Stomach (tissue), 9 donors: Measurements from ENCODE around the gene ATXN2. TPM values are rescaled to one million over a fixed set of nuclear protein-coding genes. Genes with fewer than 3 reads are reported as not detected.

Source experiments
- DNase-seq, 2 donors: peaks; one replicate each; pipeline versions ENCODE4 v3.0.0 to v3.0.0-alpha.2; 2013 to 2019
- H3K27ac ChIP-seq, 5 donors: fragments of 200-600 bp in 4 of 5; sonication (generic) in 4 of 5; one replicate each; pipeline ENCODE4 v1.5.1; 2013 to 2019; ENCODE audit warnings: mild to moderate bottlenecking in 1 of 5, moderate library complexity in 1 of 5
- H3K27me3 ChIP-seq, 3 donors: fragments of 200-600 bp; sonication (generic); one replicate each; pipeline ENCODE4 v1.5.1; 2017 to 2019; ENCODE audit warnings: mixed run types in 1 of 3
- H3K36me3 ChIP-seq, 4 donors: fragments of 200-600 bp; sonication (generic); 1 replicate in 3 of 4; 2 replicates in 1 of 4; pipeline ENCODE4 v1.5.1; 2016 to 2019
- H3K4me1 ChIP-seq, 4 donors: fragments of 200-600 bp; sonication (generic); one replicate each; pipeline ENCODE4 v1.5.1; 2016 to 2019
- H3K4me3 ChIP-seq, 4 donors: fragments of 200-600 bp; sonication (generic) in 3 of 4; one replicate each; pipeline ENCODE4 v1.5.1; 2016 to 2019; ENCODE audit warnings: mild to moderate bottlenecking in 1 of 4
- H3K9me3 ChIP-seq, 4 donors: fragments of 200-600 bp; sonication (generic); one replicate each; pipeline ENCODE4 v1.5.1; 2016 to 2019
- EP300 ChIP-seq: sonication (generic); formaldehyde crosslinking; IDR thresholded peaks from one replicate; pipeline ENCODE4 v1.6.1; 2017; ENCODE audit warnings: antibody characterized with exemption
- POLR2A ChIP-seq, 4 donors: fragments of 450-650 bp; IDR thresholded peaks; one replicate each; pipeline ENCODE4 v1.6.1; 2016; ENCODE audit warnings: antibody characterized with exemption in 4 of 4, control low read depth in 2 of 4, mild to moderate bottlenecking in 1 of 4, moderate library complexity in 1 of 4
- POLR2AphosphoS5 ChIP-seq, 3 donors: sonication (generic); formaldehyde crosslinking; IDR thresholded peaks; one replicate each; pipeline ENCODE4 v1.6.1; 2016; ENCODE audit warnings: antibody characterized with exemption in 3 of 3
- WGBS, 5 donors: extraction: QIAGEN DNeasy Blood & Tissue Kit in 3 of 5; methylation state at CpG; one replicate each; pipeline versions ENCODE4 v1.1.5 to v1.1.7; 2013 to 2018; 5-methylcytosine and 5-hydroxymethylcytosine counted together
- intact Hi-C: fragments of 100-400 bp; cut with DNase I; formaldehyde crosslinking; loops from one replicate; pipeline ENCODE4 v1.15.1; 2023; ENCODE audit warnings: low total_unique reads
- polyA plus RNA-seq, 3 donors: library from polyadenylated mRNA; stranded (reverse); fragments of 200-250 nt; gene quantifications; one replicate each; pipeline ENCODE4 v1.2.3, GENCODE V29; 2013
- total RNA-seq, 5 donors: library from RNA; depleted of rRNA; stranded (reverse); fragments of >200 nt; gene quantifications; one replicate each; pipeline versions ENCODE4 v1.1.0 to v1.2.3, GENCODE V29; 2014 to 2016
- TF ChIP-seq, protein P1 (sequence below), 7 experiments: fragments of 450-650 bp in 4 of 7; fragments of 200-600 bp in 3 of 7; sonication (generic) in 3 of 7; IDR thresholded peaks; one replicate each; pipeline ENCODE4 v1.5.1; 2016 to 2019; ENCODE audit warnings: antibody characterized with exemption in 7 of 7, control low read depth in 2 of 7, mild to moderate bottlenecking in 1 of 7
- donor health status: healthy with polysubstance abuse.
- donor health status: Bipolar disorder and iron deficiency.
- donor health status: healthy.

The ATXN2 gene
- total and polyA plus RNA-seq, 8 donors, result 11.1 to 131 (median 61.2) TPM

DNA sequence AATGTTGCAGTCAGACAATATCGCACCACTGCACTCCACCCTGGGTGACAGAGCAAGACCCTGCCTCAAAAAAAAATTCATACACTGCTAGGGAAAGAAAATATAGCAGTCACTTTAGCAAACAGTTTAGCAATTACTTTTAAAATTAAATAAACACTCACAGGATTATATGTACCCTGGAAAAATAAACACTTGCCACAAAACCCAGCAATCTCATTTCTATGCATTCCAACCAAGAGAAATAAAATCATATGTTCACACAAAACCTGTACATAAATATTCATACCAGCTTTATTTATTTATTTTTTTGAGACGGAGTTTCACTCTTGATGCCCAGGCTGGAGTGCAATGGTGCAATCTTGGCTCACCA lies 20.2 kb downstream of the ATXN2 start:
- H3K36me3 ChIP-seq, result peaks cover 0 to 4% (median 0%) of the 10 kb centered on the region in 4 donors
- intact Hi-C loops, result no loop called here
- WGBS, 5 donors, result 55 to 69% (median 63%) methylated on average over 2 of the region's 2 CpGs
- TF ChIP-seq, protein P1, sequence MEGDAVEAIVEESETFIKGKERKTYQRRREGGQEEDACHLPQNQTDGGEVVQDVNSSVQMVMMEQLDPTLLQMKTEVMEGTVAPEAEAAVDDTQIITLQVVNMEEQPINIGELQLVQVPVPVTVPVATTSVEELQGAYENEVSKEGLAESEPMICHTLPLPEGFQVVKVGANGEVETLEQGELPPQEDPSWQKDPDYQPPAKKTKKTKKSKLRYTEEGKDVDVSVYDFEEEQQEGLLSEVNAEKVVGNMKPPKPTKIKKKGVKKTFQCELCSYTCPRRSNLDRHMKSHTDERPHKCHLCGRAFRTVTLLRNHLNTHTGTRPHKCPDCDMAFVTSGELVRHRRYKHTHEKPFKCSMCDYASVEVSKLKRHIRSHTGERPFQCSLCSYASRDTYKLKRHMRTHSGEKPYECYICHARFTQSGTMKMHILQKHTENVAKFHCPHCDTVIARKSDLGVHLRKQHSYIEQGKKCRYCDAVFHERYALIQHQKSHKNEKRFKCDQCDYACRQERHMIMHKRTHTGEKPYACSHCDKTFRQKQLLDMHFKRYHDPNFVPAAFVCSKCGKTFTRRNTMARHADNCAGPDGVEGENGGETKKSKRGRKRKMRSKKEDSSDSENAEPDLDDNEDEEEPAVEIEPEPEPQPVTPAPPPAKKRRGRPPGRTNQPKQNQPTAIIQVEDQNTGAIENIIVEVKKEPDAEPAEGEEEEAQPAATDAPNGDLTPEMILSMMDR (IDR thresholded peaks at IDR 0.05), result no peak
- no peak for TF ChIP-seq EP300
- TF ChIP-seq POLR2A (IDR thresholded peaks at IDR 0.05), result no peak
- TF ChIP-seq POLR2AphosphoS5 (IDR thresholded peaks at IDR 0.05), result no peak
- no peaks in the 10 kb centered on the region for H3K27me3 ChIP-seq
- H3K9me3 ChIP-seq, result no peaks in the 10 kb centered on the region
- no peak overlapping the region for H3K4me3 ChIP-seq
- no peak for DNase-seq
- no peak overlapping the region for H3K27ac ChIP-seq
- peaks cover 0 to 53% (median 34%) of the 10 kb centered on the region in 4 donors for H3K4me1 ChIP-seq

DNA sequence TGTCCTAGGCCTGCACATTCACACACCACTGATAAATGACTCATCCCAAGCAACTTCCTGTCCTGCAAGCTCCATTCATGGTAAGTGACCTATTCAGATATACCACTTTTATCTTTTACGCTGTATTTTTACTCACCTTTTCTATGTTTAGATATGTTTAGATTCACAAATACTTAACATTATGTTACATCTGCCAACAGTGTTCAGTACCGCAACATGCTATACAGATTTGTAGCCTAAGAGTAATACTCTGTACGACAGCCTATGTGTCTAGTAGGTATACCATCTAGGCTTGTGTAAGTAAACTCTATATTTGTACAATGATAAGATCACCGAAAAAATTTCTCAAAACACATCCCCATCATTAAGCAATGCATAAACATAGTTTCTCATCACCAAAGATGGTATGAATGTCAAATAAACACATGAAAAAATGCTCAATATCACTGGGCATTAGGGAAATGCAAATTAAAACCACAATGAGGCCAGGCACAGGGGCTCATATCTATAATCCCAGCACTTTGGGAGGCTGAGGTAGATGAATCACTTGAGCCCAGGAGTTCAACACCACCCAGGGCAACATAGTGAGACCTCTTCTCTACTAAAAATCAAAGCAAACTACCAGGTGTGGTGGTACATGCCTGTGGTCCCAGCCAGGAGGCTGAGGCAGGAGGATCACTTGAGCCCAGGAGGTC lies 20.7 kb downstream of the ATXN2 start:
- H3K27me3 ChIP-seq, result no peaks in the 10 kb centered on the region
- 62 to 71% (median 66%) methylated on average over 4 of the region's 4 CpGs for WGBS, 5 donors
- intact Hi-C loops, result no loop called here
- peaks cover 0 to 59% (median 36%) of the 10 kb centered on the region in 4 donors for H3K4me1 ChIP-seq
- no peaks in the 10 kb centered on the region for H3K9me3 ChIP-seq
- TF ChIP-seq POLR2AphosphoS5 (IDR thresholded peaks at IDR 0.05), result no peak
- no peak for TF ChIP-seq POLR2A (IDR thresholded peaks at IDR 0.05)
- no peak for TF ChIP-seq EP300
- TF ChIP-seq, protein P1 (IDR thresholded peaks at IDR 0.05), result no peak
- H3K36me3 ChIP-seq, result peaks cover 0 to 4% (median 0%) of the 10 kb centered on the region in 4 donors
- H3K27ac ChIP-seq, result no peak overlapping the region
- no peak overlapping the region for H3K4me3 ChIP-seq
- no peak for DNase-seq

DNA sequence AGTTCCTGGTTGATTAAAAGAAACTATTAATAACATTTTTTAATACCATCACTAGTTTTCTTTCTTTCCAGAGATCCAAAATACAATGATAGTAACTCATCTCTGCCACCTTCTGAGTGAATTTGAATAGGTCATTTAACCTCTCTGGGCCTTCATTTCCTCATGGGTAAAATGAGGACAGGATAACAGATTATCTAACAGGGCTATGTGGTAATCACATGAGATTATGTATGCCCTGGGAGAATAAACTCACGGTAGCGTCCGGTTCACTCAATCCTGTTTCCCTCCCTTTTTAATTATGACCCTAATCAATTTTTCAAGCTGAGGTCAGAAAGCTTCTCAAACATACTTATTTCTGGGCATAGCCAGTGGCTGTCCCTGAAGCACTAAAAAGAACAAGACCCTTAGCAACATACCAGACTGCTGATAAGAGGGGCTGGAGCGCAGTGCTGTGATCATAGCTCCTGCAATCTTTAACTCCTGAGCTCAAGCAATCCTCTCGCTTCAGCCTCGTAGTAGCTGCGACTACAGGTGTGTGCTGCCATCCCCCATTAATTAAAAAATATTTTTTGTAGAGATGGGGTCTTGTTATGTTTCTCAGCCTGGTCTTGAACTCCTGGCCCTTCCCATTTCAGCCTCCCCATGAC lies 24.2 kb downstream of the ATXN2 start:
- 46 to 55% (median 49%) methylated on average over 7 of the region's 7 CpGs for WGBS, 5 donors
- intact Hi-C loops, result no loop called here
- peak in 1 of 2 donors; percentile 13 for DNase-seq

DNA sequence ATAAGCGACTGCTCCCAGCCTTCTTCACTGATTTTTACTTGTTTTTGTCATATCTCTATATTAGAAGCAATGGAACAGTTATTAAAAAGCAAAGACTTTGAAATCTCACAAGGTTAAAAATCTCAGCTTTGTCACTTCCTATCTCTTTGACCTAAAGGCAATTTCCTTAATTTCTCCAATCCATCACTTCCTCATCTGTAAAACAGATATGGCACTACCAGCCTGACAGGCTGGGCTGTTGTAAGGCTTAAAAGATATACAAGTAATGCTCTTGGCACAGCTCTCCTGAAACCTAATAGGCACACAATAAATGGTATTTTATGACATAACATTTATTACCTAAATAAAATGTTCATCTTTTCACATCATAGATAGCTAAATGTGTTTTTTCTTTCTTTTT lies 25.6 kb downstream of the ATXN2 start:
- DNase-seq, result no peak
- no peaks in the 10 kb centered on the region for H3K36me3 ChIP-seq
- peaks cover 12 to 65% (median 40%) of the 10 kb centered on the region in 4 donors for H3K4me1 ChIP-seq
- intact Hi-C loops, result no loop called here
- WGBS, 5 donors, result 94 to 98% (median 96%) methylated on average over 1 of the region's 1 CpG
- no peak overlapping the region for H3K27ac ChIP-seq
- H3K9me3 ChIP-seq, result no peaks in the 10 kb centered on the region
- no peak for TF ChIP-seq EP300
- TF ChIP-seq, protein P1 (IDR thresholded peaks at IDR 0.05), result no peak
- TF ChIP-seq POLR2AphosphoS5 (IDR thresholded peaks at IDR 0.05), result no peak
- no peak for TF ChIP-seq POLR2A (IDR thresholded peaks at IDR 0.05)
- no peak overlapping the region for H3K4me3 ChIP-seq
- no peaks in the 10 kb centered on the region for H3K27me3 ChIP-seq

More for the DNA sequence above, 24.2 kb downstream of the ATXN2 start:
- Histone ChIP-seq H3K27me3 (no peaks in the 10 kb centered on the region), H3K36me3 (peaks cover 0 to 3% (median 0%) of the 10 kb centered on the region in 4 donors), H3K27ac (peak overlapping the region in 1 of 5 donors; percentile 2), H3K4me3 (no peak overlapping the region), H3K9me3 (no peaks in the 10 kb centered on the region), H3K4me1 (peaks cover 4 to 65% (median 43%) of the 10 kb centered on the region in 4 donors)
- TF ChIP-seq POLR2AphosphoS5 (IDR thresholded peaks at IDR 0.05), result no peak
- TF ChIP-seq, protein P1 (IDR thresholded peaks at IDR 0.05), result no peak
- TF ChIP-seq EP300, result no peak
- no peak for TF ChIP-seq POLR2A (IDR thresholded peaks at IDR 0.05)
